ENCODE measurements around the gene SFMBT2. TPM values are rescaled to one million over a fixed set of nuclear protein-coding genes. Genes with fewer than 3 reads are reported as not detected.

Gene SFMBT2
- total RNA-seq, 1 experiment from 2014 or later = 1.3 TPM

GRCh38 chr10:7407368-7408290, 3.2 kb downstream of the SFMBT2 start:
- TF ChIP-seq, protein P1, sequence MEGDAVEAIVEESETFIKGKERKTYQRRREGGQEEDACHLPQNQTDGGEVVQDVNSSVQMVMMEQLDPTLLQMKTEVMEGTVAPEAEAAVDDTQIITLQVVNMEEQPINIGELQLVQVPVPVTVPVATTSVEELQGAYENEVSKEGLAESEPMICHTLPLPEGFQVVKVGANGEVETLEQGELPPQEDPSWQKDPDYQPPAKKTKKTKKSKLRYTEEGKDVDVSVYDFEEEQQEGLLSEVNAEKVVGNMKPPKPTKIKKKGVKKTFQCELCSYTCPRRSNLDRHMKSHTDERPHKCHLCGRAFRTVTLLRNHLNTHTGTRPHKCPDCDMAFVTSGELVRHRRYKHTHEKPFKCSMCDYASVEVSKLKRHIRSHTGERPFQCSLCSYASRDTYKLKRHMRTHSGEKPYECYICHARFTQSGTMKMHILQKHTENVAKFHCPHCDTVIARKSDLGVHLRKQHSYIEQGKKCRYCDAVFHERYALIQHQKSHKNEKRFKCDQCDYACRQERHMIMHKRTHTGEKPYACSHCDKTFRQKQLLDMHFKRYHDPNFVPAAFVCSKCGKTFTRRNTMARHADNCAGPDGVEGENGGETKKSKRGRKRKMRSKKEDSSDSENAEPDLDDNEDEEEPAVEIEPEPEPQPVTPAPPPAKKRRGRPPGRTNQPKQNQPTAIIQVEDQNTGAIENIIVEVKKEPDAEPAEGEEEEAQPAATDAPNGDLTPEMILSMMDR (IDR thresholded peaks at IDR 0.05) = no peak
- TF ChIP-seq, protein P2, sequence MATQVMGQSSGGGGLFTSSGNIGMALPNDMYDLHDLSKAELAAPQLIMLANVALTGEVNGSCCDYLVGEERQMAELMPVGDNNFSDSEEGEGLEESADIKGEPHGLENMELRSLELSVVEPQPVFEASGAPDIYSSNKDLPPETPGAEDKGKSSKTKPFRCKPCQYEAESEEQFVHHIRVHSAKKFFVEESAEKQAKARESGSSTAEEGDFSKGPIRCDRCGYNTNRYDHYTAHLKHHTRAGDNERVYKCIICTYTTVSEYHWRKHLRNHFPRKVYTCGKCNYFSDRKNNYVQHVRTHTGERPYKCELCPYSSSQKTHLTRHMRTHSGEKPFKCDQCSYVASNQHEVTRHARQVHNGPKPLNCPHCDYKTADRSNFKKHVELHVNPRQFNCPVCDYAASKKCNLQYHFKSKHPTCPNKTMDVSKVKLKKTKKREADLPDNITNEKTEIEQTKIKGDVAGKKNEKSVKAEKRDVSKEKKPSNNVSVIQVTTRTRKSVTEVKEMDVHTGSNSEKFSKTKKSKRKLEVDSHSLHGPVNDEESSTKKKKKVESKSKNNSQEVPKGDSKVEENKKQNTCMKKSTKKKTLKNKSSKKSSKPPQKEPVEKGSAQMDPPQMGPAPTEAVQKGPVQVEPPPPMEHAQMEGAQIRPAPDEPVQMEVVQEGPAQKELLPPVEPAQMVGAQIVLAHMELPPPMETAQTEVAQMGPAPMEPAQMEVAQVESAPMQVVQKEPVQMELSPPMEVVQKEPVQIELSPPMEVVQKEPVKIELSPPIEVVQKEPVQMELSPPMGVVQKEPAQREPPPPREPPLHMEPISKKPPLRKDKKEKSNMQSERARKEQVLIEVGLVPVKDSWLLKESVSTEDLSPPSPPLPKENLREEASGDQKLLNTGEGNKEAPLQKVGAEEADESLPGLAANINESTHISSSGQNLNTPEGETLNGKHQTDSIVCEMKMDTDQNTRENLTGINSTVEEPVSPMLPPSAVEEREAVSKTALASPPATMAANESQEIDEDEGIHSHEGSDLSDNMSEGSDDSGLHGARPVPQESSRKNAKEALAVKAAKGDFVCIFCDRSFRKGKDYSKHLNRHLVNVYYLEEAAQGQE (IDR thresholded peaks at IDR 0.05; ENCODE audit: insufficient read depth in 1 of 2, low read depth in 2 of 2, low read length in 1 of 2) = no peak
- TF ChIP-seq TCF7L2 (IDR thresholded peaks at IDR 0.05; ENCODE audit: low read depth, low read length) (no peak), POLR2AphosphoS5 (IDR thresholded peaks at IDR 0.05; ENCODE audit: low read depth, low read length) (no peak), SIN3A (IDR thresholded peaks at IDR 0.05; ENCODE audit: borderline replicate concordance, insufficient read depth, low read depth, low read length) (no peak)
- in situ Hi-C loops (cut with HindIII; ENCODE audit: low pct_unique_long_range_greater_than_20kb, low sequenced_read_pairs) (no loop called here), intact Hi-C loops (cut with micrococcal nuclease; ENCODE audit: unreplicated experiment) (loop anchor here (5.0 kb wide), 1 partner anchor 145 kb away; no protein-coding TSS in a partner anchor)
- Histone ChIP-seq H3K9me3 (ENCODE audit: control insufficient read depth, insufficient read depth, low read depth, low read length) (no peaks in the 10 kb centered on the region), H3K4me3 (ENCODE audit: low read depth in 2 of 2, low read length in 2 of 2) (no peak overlapping the region; a peak in 1 of 4 replicates), H3K4me1 (ENCODE audit: control insufficient read depth, insufficient read depth, low read length) (no peaks in the 10 kb centered on the region), H3K27me3 (ENCODE audit: control insufficient read depth, insufficient read depth, low read length) (no peaks in the 10 kb centered on the region; the same call in 1 of the 2 replicates), H3K27ac (ENCODE audit: low read length) (no peak overlapping the region), H3K36me3 (ENCODE audit: control insufficient read depth, insufficient read depth, low read length) (no peaks in the 10 kb centered on the region)
- no TSS peak for BruUV-seq (replicated peaks)
- no peak for DNase-seq (ENCODE audit: low read depth, low spot score)
- ATAC-seq = no peak
- ChIA-PET POLR2A (no interaction called here), CTCF (no interaction called here)

DNA sequence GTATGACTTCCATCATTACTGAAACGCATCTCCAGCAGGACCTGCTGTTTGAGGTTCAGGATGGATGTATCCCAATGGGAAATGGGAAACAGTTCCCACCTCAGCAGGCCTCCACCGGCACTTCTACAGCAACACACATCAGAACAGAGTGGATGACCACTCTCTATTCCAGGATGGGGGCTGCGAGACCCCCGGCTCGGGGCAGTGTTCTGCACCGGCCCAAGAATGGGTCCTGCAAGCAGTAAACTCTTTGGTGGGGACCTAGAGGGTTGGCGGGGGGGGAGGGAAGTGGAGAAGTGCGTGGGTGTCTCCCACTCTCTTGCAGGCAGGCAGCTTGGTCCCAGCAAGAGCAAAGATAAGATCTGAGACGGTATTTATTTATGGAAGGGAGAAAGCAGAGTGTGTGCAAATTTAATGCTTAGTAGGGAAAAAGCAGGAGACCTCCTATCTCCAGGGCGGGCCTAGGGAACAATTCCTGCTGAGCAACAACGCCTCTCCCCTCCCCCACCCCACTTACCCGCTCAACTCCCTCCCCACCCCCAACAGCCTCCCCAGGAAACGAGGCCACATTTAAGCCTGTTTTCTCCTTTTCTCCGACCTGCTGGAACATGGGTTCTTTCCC, 4.0 kb downstream of the SFMBT2 start:
- Histone ChIP-seq H3K27ac (ENCODE audit: low read length) (no peak overlapping the region), H3K4me1 (ENCODE audit: control insufficient read depth, insufficient read depth, low read length) (no peaks in the 10 kb centered on the region), H3K36me3 (ENCODE audit: control insufficient read depth, insufficient read depth, low read length) (no peaks in the 10 kb centered on the region), H3K4me3 (ENCODE audit: low read depth in 2 of 2, low read length in 2 of 2) (no peak overlapping the region), H3K27me3 (ENCODE audit: control insufficient read depth, insufficient read depth, low read length) (no peaks in the 10 kb centered on the region; the same call in 1 of the 2 replicates), H3K9me3 (ENCODE audit: control insufficient read depth, insufficient read depth, low read depth, low read length) (no peaks in the 10 kb centered on the region)
- in situ Hi-C loops (cut with HindIII; ENCODE audit: low pct_unique_long_range_greater_than_20kb, low sequenced_read_pairs) = no loop called here
- TF ChIP-seq, protein P2 (IDR thresholded peaks at IDR 0.05; ENCODE audit: insufficient read depth in 1 of 2, low read depth in 2 of 2, low read length in 1 of 2) = no peak
- TF ChIP-seq SIN3A (IDR thresholded peaks at IDR 0.05; ENCODE audit: borderline replicate concordance, insufficient read depth, low read depth, low read length) = no peak
- CTCF ChIA-PET = no interaction called here
- no peak for ATAC-seq
- POLR2A ChIA-PET = no interaction called here
- DNase-seq (ENCODE audit: low read depth, low spot score) = no peak
- BruUV-seq (replicated peaks) = no TSS peak
- intact Hi-C loops (cut with micrococcal nuclease; ENCODE audit: unreplicated experiment) = loop anchor here (5.0 kb wide), 1 partner anchor 145 kb away; no protein-coding TSS in a partner anchor

Data from Panc1 (cell line).